H1 (cell line): ENCODE results near the gene PHLDB3. TPM values are rescaled to one million over a fixed set of nuclear protein-coding genes. Genes with fewer than 3 reads are reported as not detected.

ENCODE experiments used
- CTCF ChIA-PET: fragments of 300-600 bp; sonication (Branson Sonifier 250); formaldehyde crosslinking; loops from one replicate; lab custom pipeline; 2021; ENCODE audit not compliant: partially characterized antibody; lab: Charles Lee
- POLR2A ChIA-PET: fragments of 300-600 bp; sonication (Branson Sonifier 250); formaldehyde crosslinking; loops from one replicate; lab custom pipeline; 2021; ENCODE audit warnings: inconsistent platforms; ENCODE audit not compliant: partially characterized antibody; lab: Charles Lee
- DNase-seq, 2 experiments: peaks; one replicate each; pipeline versions ENCODE4 v3.0.0 to v3.0.0-alpha.2; 2010 to 2022; ENCODE audit warnings: low spot score in 2 of 2, low read depth in 1 of 2, mixed read lengths in 1 of 2
- FAIRE-seq: peaks from 2 replicates; lab custom pipeline; 2011; peaks lifted over from hg19 to GRCh38; lab: Jason Lieb, UNC
- H2AFZ ChIP-seq: 2 replicates; pipeline ENCODE4 v1.8.1; 2012; ENCODE audit warnings: low read length, inconsistent platforms
- H2AK5ac ChIP-seq: 2 replicates; pipeline ENCODE4 v1.6.1; 2013; ENCODE audit warnings: low read depth, low read length
- H2BK120ac ChIP-seq: replicated peaks from 2 replicates; pipeline ENCODE3; 2013; ENCODE audit warnings: low read depth, low read length, inconsistent platforms
- H2BK12ac ChIP-seq: 2 replicates; pipeline ENCODE4 v1.6.1; 2013; ENCODE audit warnings: low read depth, low read length
- H2BK15ac ChIP-seq: 2 replicates; pipeline ENCODE4 v1.6.1; 2013; ENCODE audit warnings: low read length
- H2BK20ac ChIP-seq: 2 replicates; pipeline ENCODE4 v1.6.1; 2013; ENCODE audit warnings: low read length
- H2BK5ac ChIP-seq: 2 replicates; pipeline ENCODE4 v1.6.1; 2013; ENCODE audit warnings: low read depth, low read length
- H3K14ac ChIP-seq: 2 replicates; pipeline ENCODE4 v1.6.1; 2013; ENCODE audit warnings: inconsistent platforms; ENCODE audit not compliant: insufficient read length
- H3K18ac ChIP-seq: 2 replicates; pipeline ENCODE4 v1.6.1; 2013; ENCODE audit warnings: low read length; ENCODE audit errors: extremely low read depth
- H3K23ac ChIP-seq: 2 replicates; pipeline ENCODE4 v1.6.1; 2013; ENCODE audit warnings: inconsistent platforms; ENCODE audit not compliant: insufficient read length
- H3K23me2 ChIP-seq: 2 replicates; pipeline ENCODE4 v1.6.1; 2013; ENCODE audit warnings: low read depth, low read length
- H3K27ac ChIP-seq: 2 replicates; pipeline ENCODE4 v1.6.1; 2011; ENCODE audit warnings: low read depth, low read length, inconsistent platforms
- H3K27me3 ChIP-seq, 4 experiments: replicated peaks in 1 of 4; 1 replicate in 1 of 4; 2 replicates in 3 of 4; pipeline versions ENCODE4 v1.6.1 to v1.8.1; 2011 to 2013; ENCODE audit warnings: low read length in 3 of 4, mild to moderate bottlenecking in 3 of 4, inconsistent platforms in 2 of 4, mixed read lengths in 2 of 4, moderate library complexity in 1 of 4; ENCODE audit not compliant: control insufficient read depth in 3 of 4, insufficient read depth in 3 of 4; ENCODE audit errors: extremely low read depth in 1 of 4
- H3K36me3 ChIP-seq, 4 experiments: 2 replicates each; pipeline versions ENCODE4 v1.6.1 to v1.8.1; 2011 to 2013; ENCODE audit warnings: mild to moderate bottlenecking in 4 of 4, low read length in 3 of 4, moderate library complexity in 2 of 4, control low read depth in 1 of 4, inconsistent platforms in 1 of 4; ENCODE audit not compliant: insufficient read depth in 4 of 4, control insufficient read depth in 2 of 4
- H3K4ac ChIP-seq: replicated peaks from 2 replicates; pipeline ENCODE3; 2013; ENCODE audit warnings: low read length, low read depth, mixed read lengths, inconsistent platforms; ENCODE audit not compliant: insufficient read length
- H3K4me1 ChIP-seq, 4 experiments: replicated peaks in 1 of 4; 1 replicate in 1 of 4; 2 replicates in 3 of 4; pipeline versions ENCODE4 v1.6.1 to v1.8.1; 2011 to 2013; ENCODE audit warnings: low read length in 3 of 4, inconsistent platforms in 2 of 4, mixed read lengths in 1 of 4; ENCODE audit not compliant: insufficient read depth in 4 of 4, control insufficient read depth in 3 of 4
- H3K4me2 ChIP-seq, 2 experiments: 2 replicates each; pipeline versions ENCODE4 v1.6.1 to v1.8.1; 2011 to 2013; ENCODE audit warnings: low read depth in 2 of 2, low read length in 2 of 2, control low read depth in 1 of 2, inconsistent platforms in 1 of 2, mild to moderate bottlenecking in 1 of 2; ENCODE audit not compliant: insufficient read depth in 1 of 2
- H3K4me3 ChIP-seq, 4 experiments: fragments of 200-600, 300-600 bp in 1 of 4; sonication (generic), shearing (Covaris generic), sonication (Bioruptor Twin) in 1 of 4; 2 replicates each; pipeline versions ENCODE4 v1.5.1 to v1.8.1; 2011 to 2016; ENCODE audit warnings: low read length in 4 of 4, low read depth in 3 of 4, control low read depth in 2 of 4, inconsistent platforms in 2 of 4, mild to moderate bottlenecking in 2 of 4, mixed read lengths in 1 of 4, moderate library complexity in 1 of 4; ENCODE audit not compliant: insufficient read depth in 2 of 4; ENCODE audit errors: extremely low read depth in 1 of 4
- H3K56ac ChIP-seq: replicated peaks from 2 replicates; pipeline ENCODE3; 2013; ENCODE audit warnings: low read depth, mild to moderate bottlenecking, mixed read lengths, low read length, inconsistent platforms; ENCODE audit not compliant: insufficient read length
- H3K79me1 ChIP-seq: 2 replicates; pipeline ENCODE4 v1.6.1; 2013; ENCODE audit warnings: low read depth, low read length, control low read depth
- H3K79me2 ChIP-seq, 2 experiments: 2 replicates each; pipeline versions ENCODE4 v1.6.1 to v1.8.1; 2012 to 2013; ENCODE audit warnings: low read length in 2 of 2, mild to moderate bottlenecking in 2 of 2, inconsistent platforms in 1 of 2; ENCODE audit not compliant: insufficient read depth in 2 of 2, control insufficient read depth in 1 of 2
- H3K9ac ChIP-seq, 4 experiments: replicated peaks in 1 of 4; 1 replicate in 1 of 4; 2 replicates in 3 of 4; pipeline versions ENCODE4 v1.6.1 to v1.8.1; 2011 to 2013; ENCODE audit warnings: low read depth in 3 of 4, low read length in 3 of 4, control low read depth in 2 of 4, mild to moderate bottlenecking in 2 of 4, moderate library complexity in 2 of 4, inconsistent platforms in 1 of 4; ENCODE audit errors: extremely low read depth in 1 of 4
- H3K9me3 ChIP-seq, 2 experiments: 2 replicates each; pipeline versions ENCODE4 v1.6.1 to v1.8.1; 2012 to 2013; ENCODE audit warnings: mild to moderate bottlenecking in 2 of 2, moderate library complexity in 2 of 2, control low read depth in 1 of 2, inconsistent platforms in 1 of 2, low read depth in 1 of 2, low read length in 1 of 2, mixed read lengths in 1 of 2; ENCODE audit not compliant: insufficient read depth in 2 of 2
- H4K20me1 ChIP-seq, 2 experiments: replicated peaks in 1 of 2; 2 replicates each; pipeline versions ENCODE3 to v1.8.1; 2011 to 2013; ENCODE audit warnings: inconsistent platforms in 2 of 2, low read length in 2 of 2, mild to moderate bottlenecking in 1 of 2; ENCODE audit not compliant: insufficient read depth in 2 of 2, control insufficient read depth in 1 of 2
- H4K5ac ChIP-seq: 2 replicates; pipeline ENCODE4 v1.6.1; 2013; ENCODE audit warnings: low read length, low read depth, mixed read lengths, inconsistent platforms; ENCODE audit not compliant: insufficient read length
- H4K8ac ChIP-seq: 2 replicates; pipeline ENCODE4 v1.8.0; 2013; ENCODE audit warnings: mild to moderate bottlenecking, moderate library complexity, low read length, inconsistent platforms; ENCODE audit not compliant: insufficient read depth; ENCODE audit errors: extremely low read depth
- H4K91ac ChIP-seq: replicated peaks from 2 replicates; pipeline ENCODE3; 2013; ENCODE audit warnings: low read length, mixed read lengths, inconsistent platforms; ENCODE audit not compliant: insufficient read length
- CTCF ChIP-seq, 3 experiments: IDR thresholded peaks; 1 replicate in 2 of 3; 2 replicates in 1 of 3; pipeline versions ENCODE4 v1.5.1 to v1.6.1; 2011; ENCODE audit warnings: low read length in 3 of 3, mild to moderate bottlenecking in 3 of 3, inconsistent platforms in 2 of 3, low read depth in 1 of 3, moderate library complexity in 1 of 3; ENCODE audit not compliant: insufficient read depth in 1 of 3; ENCODE audit errors: control extremely low read depth in 1 of 3
- HDAC6 ChIP-seq: IDR thresholded peaks from one replicate; pipeline ENCODE4 v1.7.1; 2012; ENCODE audit warnings: low read depth, mild to moderate bottlenecking, inconsistent platforms, low read length, moderate library complexity
- JUN ChIP-seq: IDR thresholded peaks from 2 replicates; pipeline ENCODE4 v1.6.1; 2011; ENCODE audit warnings: low read depth, mild to moderate bottlenecking, improper control_type of control experiment, low read length
- JUND ChIP-seq: IDR thresholded peaks from 2 replicates; pipeline ENCODE4 v1.6.1; 2011; ENCODE audit warnings: mild to moderate bottlenecking, improper control_type of control experiment, low read length
- NRF1 ChIP-seq: IDR thresholded peaks from 2 replicates; pipeline ENCODE4 v1.6.1; 2011; ENCODE audit warnings: mild to moderate bottlenecking, low read depth, low read length, improper control_type of control experiment
- SIN3A ChIP-seq, 2 experiments: IDR thresholded peaks in 1 of 2; conservative IDR thresholded peaks in 1 of 2; 2 replicates each; pipeline ENCODE4 v1.6.1; 2011 to 2012; ENCODE audit warnings: low read length in 2 of 2, improper control_type of control experiment in 1 of 2, low read depth in 1 of 2, mild to moderate bottlenecking in 1 of 2
- SP2 ChIP-seq: IDR thresholded peaks from 2 replicates; pipeline ENCODE4 v1.6.1; 2012; ENCODE audit warnings: mild to moderate bottlenecking, low read length, inconsistent platforms
- SP4 ChIP-seq: IDR thresholded peaks from 2 replicates; pipeline ENCODE4 v1.6.1; 2012; ENCODE audit warnings: low read length, inconsistent platforms
- TAF1 ChIP-seq: IDR thresholded peaks from 2 replicates; pipeline ENCODE4 v1.6.1; 2011; ENCODE audit warnings: mild to moderate bottlenecking, low read depth, low read length
- TAF7 ChIP-seq: optimal IDR thresholded peaks from 2 replicates; pipeline ENCODE3; 2011; ENCODE audit warnings: low read depth, mild to moderate bottlenecking, inconsistent platforms, low read length, moderate library complexity, borderline replicate concordance
- ZNF274 ChIP-seq: IDR thresholded peaks from 2 replicates; pipeline ENCODE4 v1.7.0; 2012; ENCODE audit warnings: low read length, borderline replicate concordance; ENCODE audit errors: extremely low read depth
- WGBS, 2 experiments: shearing (Covaris generic) in 1 of 2; methylation state at CpG; one replicate each; pipeline versions ENCODE4 v1.1.6 to v1.1.7; 2013 to 2015; ENCODE audit warnings: low lambda C conversion rate in 2 of 2, mixed read lengths in 2 of 2, inconsistent platforms in 1 of 2, low coverage in 1 of 2, missing lambda C conversion rate in 1 of 2; ENCODE audit not compliant: insufficient replicate concordance in 2 of 2, insufficient coverage in 1 of 2, insufficient read length in 1 of 2; ENCODE audit errors: extremely low coverage in 1 of 2, missing lambda C conversion rate in 1 of 2; 5-methylcytosine and 5-hydroxymethylcytosine counted together
- polyA plus RNA-seq, 7 experiments: library from polyadenylated mRNA; depleted of rRNA in 3 of 7; stranded (reverse) in 5 of 7; unstranded in 2 of 7; fragments of >200 nt in 5 of 7; fragments of 200-250 nt in 2 of 7; gene quantifications; 1 replicate in 5 of 7; 2 replicates in 1 of 7; 4 replicates in 1 of 7; pipeline versions ENCODE4 v1.2.1 to v1.2.3, GENCODE V29; 2011 to 2013; ENCODE audit warnings: missing spikeins in 2 of 7, mixed read lengths in 2 of 7
- total RNA-seq: library from RNA; stranded (reverse); fragmentation: NEBNext Ultra II Directional; extraction: Animal tissue kit (Norgen Biotek cat#: 25700); gene quantifications from 2 replicates; pipeline ENCODE4 v1.2.1, GENCODE V29; 2021

Gene PHLDB3
- total and polyA plus RNA-seq, 2 of the 8 experiments (the other 6 are each of a cell fraction or from before 2014, with no cell fraction given): 4.0 to 8.5 TPM

GRCh38 chr19:43505941-43506340 lies 1.4 kb upstream of the PHLDB3 start:
- Histone ChIP-seq H3K4me1 (peaks cover 0 to 6% (median 0%) of the 10 kb centered on the region in 4 experiments; a peak in 1 of 7 replicates), H3K4ac (no peak overlapping the region), H3K9me3 (no peaks in the 10 kb centered on the region), H3K4me2 (no peak overlapping the region), H4K5ac (no peak overlapping the region), H3K27ac (no peak overlapping the region), H4K20me1 (peaks cover 0 to 2% of the 10 kb centered on the region in 2 experiments), H3K14ac (no peak overlapping the region), H3K79me1 (no peaks in the 10 kb centered on the region), H3K4me3 (no peak overlapping the region), H3K23ac (no peak overlapping the region), H3K56ac (no peak overlapping the region), H3K36me3 (peaks cover 0 to 4% (median 0%) of the 10 kb centered on the region in 4 experiments; a peak in 1 of 8 replicates), H3K9ac (no peak overlapping the region), H3K79me2 (no peaks in the 10 kb centered on the region), H2BK20ac (no peak overlapping the region), H2AFZ (no peak overlapping the region), H4K8ac (no peak overlapping the region), H3K18ac (no peak overlapping the region), H2BK120ac (no peak overlapping the region), H2BK15ac (no peak overlapping the region), H3K27me3 (peaks cover 3 to 16% (median 14%) of the 10 kb centered on the region in 4 experiments), H2BK12ac (no peak overlapping the region), H2AK5ac (no peak overlapping the region), H2BK5ac (no peak overlapping the region), H3K23me2 (peaks cover 18% of the 10 kb centered on the region; the same call in 1 of the 2 replicates), H4K91ac (no peak overlapping the region)
- 100% methylated on average over 5 of the region's 5 CpGs; no CpG with 5 or more reads in 1 of the 2 experiments for WGBS, 2 experiments
- DNase-seq: no peak
- no peak for FAIRE-seq
- ChIA-PET CTCF (interaction anchor here (0.8 to 2.3 kb wide), 7 partner anchors 11 to 144 kb away, joined by 3 to 15 read pairs (median 3); partner anchors contain the start of gene LYPD3), POLR2A (interaction anchor here (1.1 to 1.8 kb wide), 2 partner anchors 16 to 27 kb away, joined by 3 to 8 read pairs; partner anchors contain the start of gene ZNF575)
- TF ChIP-seq ZNF274 (no peak), TAF7 (no peak), SIN3A (conservative IDR thresholded peaks at IDR 0.05 in 1 of 2, IDR thresholded peaks at IDR 0.05 in 1 of 2; ENCODE audit: low read depth in 1 of 2, low read length in 2 of 2) (no peak), SP4 (no peak), JUN (no peak), CTCF (IDR thresholded peaks at IDR 0.05; ENCODE audit: control extremely low read depth in 1 of 3, insufficient read depth in 1 of 3, low read depth in 1 of 3, low read length in 3 of 3) (no peak), TAF1 (no peak), JUND (no peak), NRF1 (no peak), HDAC6 (no peak), SP2 (no peak)
